Activated T-helper 2 cell treated with anti-CD3 and anti-CD28 coated beads, Interferon-gamma antibody, Interleukin-2, Interleukin-4, amounts not matched to agents 10 μg/mL and 5 μg/mL and 100 μg/mL, durations not matched to agents 14 hours and 24 hours and 36 hours (primary cell): Measurements from ENCODE around the gene PPM1E. TPM values are rescaled to one million over a fixed set of nuclear protein-coding genes. Genes with fewer than 3 reads are reported as not detected.
"Not testable (repeated sequence)": the region's sequence is repeated elsewhere in the genome, so short reads cannot be mapped to it uniquely, and the experiment has no call there.

Source experiments
- DNase-seq: peaks from one replicate; pipeline ENCODE4 v3.0.0; 2021; ENCODE audit warnings: low spot score
- H3K27ac Mint-ChIP-seq: one replicate; pipeline ENCODE4 v1.8.0; 2021; ENCODE audit warnings: mixed read lengths
- H3K27me3 Mint-ChIP-seq: one replicate; pipeline ENCODE4 v1.8.0; 2021; ENCODE audit warnings: low read depth, mixed read lengths
- H3K36me3 Mint-ChIP-seq: one replicate; pipeline ENCODE4 v1.8.0; 2021; ENCODE audit warnings: low read depth, mixed read lengths
- H3K4me1 Mint-ChIP-seq: one replicate; pipeline ENCODE4 v1.8.0; 2021; ENCODE audit warnings: low read depth, mixed read lengths
- H3K4me3 Mint-ChIP-seq: one replicate; pipeline ENCODE4 v1.8.0; 2021; ENCODE audit warnings: low read depth, mild to moderate bottlenecking, moderate library complexity, mixed read lengths
- H3K9me3 Mint-ChIP-seq: one replicate; pipeline ENCODE4 v1.8.0; 2021; ENCODE audit warnings: mixed read lengths
- intact Hi-C: fragments of 100-400 bp; cut with micrococcal nuclease; formaldehyde crosslinking; loops from one replicate; pipeline ENCODE4 v1.15.1; 2023
- total RNA-seq: library from RNA; stranded (reverse); gene quantifications from 2 replicates; pipeline ENCODE4 v1.2.3, GENCODE V29; 2022

The PPM1E gene
- 0.05 TPM in 1 of 2 replicates, not detected in the other for total RNA-seq

DNA sequence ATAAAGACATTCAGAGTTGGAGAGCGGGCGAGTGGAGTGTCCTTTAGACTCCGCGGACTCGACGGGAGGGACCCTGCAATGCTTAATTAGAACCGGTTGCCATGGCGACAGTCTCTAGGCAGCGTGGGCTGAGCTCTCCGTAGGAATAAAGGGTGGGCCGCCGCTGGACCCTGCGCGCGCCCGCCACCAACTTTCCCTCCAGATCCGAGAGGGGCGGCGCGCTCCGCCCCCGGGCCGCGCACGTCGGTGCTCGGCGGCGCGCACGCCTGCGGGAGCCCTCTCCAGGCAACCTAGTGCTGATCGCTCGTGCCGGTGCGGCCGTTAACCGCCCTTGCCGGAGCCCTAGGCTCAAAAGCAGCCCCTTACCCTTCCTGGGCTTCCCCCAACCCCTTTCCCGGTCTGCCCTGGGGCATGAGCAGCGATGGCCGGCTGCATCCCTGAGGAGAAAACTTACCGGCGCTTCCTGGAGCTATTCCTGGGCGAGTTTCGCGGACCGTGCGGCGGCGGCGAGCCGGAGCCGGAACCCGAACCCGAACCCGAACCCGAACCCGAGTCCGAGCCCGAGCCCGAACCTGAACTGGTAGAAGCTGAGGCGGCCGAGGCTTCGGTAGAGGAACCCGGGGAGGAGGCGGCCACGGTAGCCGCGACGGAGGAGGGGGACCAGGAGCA lies at the start of gene PPM1E:
Gene PPM1E (plus strand): TSS at position 278 of the 669 bp plus-strand sequence.
- Mint-ChIP-seq H3K4me3 (peak within 1 kb of the TSS; percentile 91), H3K27ac (no peak within 1 kb of the TSS), H3K27me3 (peaks cover 68% of the 10 kb centered on the region), H3K36me3 (peaks cover 4% of the 10 kb centered on the region), H3K9me3 (no peaks in the 10 kb centered on the region), H3K4me1 (peaks cover 9% of the 10 kb centered on the region)
- intact Hi-C loops: no loop called here
- DNase-seq: peak; percentile 34

DNA sequence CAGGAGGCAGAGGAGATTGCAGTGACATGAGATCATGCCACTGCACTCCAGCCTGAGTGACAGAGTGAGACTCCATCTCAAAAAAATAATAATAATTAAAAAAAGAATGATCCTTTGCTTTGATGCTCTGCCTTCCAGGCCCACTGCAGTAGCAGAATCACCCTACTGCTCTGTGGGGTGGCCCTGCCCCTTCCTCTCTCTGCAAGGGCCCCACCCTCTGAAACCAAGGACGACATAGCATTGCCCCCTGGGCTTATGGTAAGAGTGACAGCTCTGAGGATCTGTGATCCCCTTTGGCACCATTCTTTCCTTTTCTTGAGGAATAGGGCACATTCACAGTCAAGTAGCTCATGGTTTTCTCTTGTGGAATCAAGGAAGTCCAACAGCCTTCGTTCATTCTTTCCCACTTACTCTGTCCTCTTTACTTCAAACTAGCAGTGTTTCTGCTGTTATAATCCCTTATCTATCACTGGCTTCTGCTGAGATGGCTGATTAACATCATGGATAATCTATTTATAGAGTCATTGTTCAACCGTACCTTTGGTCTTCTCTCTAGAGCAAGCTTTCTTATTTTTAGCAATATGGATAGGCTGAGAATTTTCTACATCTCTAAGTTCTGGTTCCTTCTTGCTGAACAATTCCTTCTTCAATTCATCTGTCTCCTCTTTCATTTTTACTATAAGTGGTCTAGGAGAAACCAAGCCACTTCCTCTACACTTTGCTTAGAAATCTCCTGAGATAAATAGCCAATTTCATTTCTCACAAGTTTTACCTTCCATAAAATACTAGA lies 49.1 kb upstream of the PPM1E start:
- peaks cover 52% of the 10 kb centered on the region for H3K36me3 Mint-ChIP-seq
- intact Hi-C loops: no loop called here
- H3K4me3 Mint-ChIP-seq: peak overlapping the region; percentile 10
- peaks cover 35% of the 10 kb centered on the region for H3K4me1 Mint-ChIP-seq
- H3K27ac Mint-ChIP-seq: peak overlapping the region; percentile 75
- H3K9me3 Mint-ChIP-seq: no peaks in the 10 kb centered on the region
- no peak for DNase-seq
- no peaks in the 10 kb centered on the region for H3K27me3 Mint-ChIP-seq

DNA sequence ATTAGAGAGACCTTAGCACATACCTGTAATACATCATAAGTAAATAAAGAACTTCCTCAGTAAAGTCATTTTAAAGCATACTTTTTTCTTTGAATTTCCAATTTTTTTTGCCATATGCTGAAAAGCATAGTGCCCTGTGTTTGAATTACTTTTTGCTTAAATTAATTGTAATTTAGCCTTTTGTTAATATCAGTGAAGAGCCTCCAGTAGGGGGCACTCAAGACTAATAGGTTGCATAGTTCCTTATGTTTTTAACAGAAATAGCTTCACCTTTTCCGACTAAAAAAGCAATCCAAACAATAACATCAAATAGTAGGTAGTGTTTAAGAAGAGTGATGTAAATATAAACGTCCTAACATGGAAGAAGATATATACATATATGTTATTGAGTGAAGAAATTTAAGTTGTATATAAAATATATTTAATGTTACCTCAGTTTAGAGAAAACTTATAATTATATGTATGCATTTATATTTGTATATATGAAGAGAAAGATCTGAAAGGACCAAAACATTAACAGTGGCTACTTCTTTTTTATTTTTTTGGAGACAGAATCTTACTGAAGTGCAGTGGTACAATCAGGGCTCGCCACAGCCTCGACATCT lies 44.6 kb upstream of the PPM1E start:
- Mint-ChIP-seq H3K4me1 (peaks cover 14% of the 10 kb centered on the region), H3K9me3 (no peaks in the 10 kb centered on the region), H3K27me3 (no peaks in the 10 kb centered on the region), H3K4me3 (no peak overlapping the region), H3K36me3 (peaks cover 39% of the 10 kb centered on the region), H3K27ac (no peak overlapping the region)
- intact Hi-C loops: loop anchor here (1.0 kb wide), 1 partner anchor 294 kb away; no protein-coding TSS in a partner anchor
- no peak for DNase-seq

DNA sequence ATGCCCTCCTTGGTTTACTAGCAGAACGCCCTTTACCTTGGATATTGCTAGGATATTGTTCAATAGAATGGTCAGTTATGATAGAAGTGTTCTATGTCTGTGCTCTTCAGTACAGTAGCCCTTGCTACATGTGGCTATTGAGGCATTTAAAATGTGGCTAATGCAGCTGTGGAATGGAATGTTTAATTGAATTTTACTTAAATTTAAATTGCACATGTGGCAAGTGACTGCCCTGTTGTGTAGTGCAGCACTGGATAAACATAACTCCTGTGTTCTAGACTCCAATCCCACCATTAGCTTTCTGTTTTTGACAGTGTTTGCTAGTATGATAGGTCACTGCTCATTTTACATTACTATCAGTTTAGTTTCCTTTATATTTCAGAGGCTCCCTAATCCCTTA lies 33.4 kb upstream of the PPM1E start:
- Mint-ChIP-seq H3K4me1 (no peaks in the 10 kb centered on the region), H3K9me3 (no peaks in the 10 kb centered on the region), H3K27me3 (no peaks in the 10 kb centered on the region), H3K36me3 (peaks cover 40% of the 10 kb centered on the region), H3K4me3 (no peak overlapping the region), H3K27ac (no peak overlapping the region)
- intact Hi-C loops: no loop called here
- DNase-seq: no peak

DNA sequence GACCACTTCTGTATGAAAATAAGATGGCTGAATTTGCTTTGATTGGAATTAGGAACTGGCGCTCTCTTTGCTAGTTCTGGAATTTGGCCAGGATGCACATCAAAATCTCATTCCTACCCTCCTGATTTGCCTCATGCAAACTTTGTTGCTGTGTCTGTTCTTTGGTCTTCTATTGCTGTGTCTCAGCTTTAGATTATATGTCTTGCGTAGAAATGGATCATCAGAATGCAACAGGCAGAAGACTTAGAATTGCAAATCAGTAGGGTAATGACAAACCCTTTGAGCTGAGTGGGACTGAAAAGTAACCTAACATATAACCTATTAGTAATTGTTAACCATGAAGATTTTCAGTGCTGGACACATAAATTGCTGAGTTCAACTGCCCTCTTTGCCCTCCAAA lies 33.0 kb upstream of the PPM1E start:
- H3K9me3 Mint-ChIP-seq: no peaks in the 10 kb centered on the region
- H3K4me3 Mint-ChIP-seq: no peak overlapping the region
- H3K36me3 Mint-ChIP-seq: peaks cover 40% of the 10 kb centered on the region
- intact Hi-C loops: no loop called here
- no peaks in the 10 kb centered on the region for H3K4me1 Mint-ChIP-seq
- no peak overlapping the region for H3K27ac Mint-ChIP-seq
- no peak for DNase-seq
- no peaks in the 10 kb centered on the region for H3K27me3 Mint-ChIP-seq

DNA sequence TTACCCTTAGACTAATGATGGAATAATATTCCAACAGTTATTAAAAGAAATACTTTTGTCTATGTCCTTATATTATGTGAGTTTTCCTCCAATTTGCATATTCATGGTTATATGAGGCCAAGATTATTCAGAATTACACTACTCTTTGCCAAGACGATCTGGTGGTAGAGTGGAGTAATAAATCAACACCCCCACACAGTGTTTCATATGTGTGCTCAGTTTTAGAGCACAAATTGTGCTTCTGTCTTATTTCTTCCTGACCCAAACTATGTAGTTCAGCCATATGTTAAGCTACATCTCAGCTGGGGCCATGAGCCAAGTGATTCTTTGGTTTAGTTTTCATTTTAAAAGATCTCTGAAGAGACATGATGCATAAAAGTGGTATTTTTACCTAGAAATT lies 26.9 kb upstream of the PPM1E start:
- H3K27me3 Mint-ChIP-seq: no peaks in the 10 kb centered on the region
- H3K4me1 Mint-ChIP-seq: no peaks in the 10 kb centered on the region
- H3K9me3 Mint-ChIP-seq: no peaks in the 10 kb centered on the region
- intact Hi-C loops: no loop called here
- peaks cover 23% of the 10 kb centered on the region for H3K36me3 Mint-ChIP-seq
- no peak overlapping the region for H3K27ac Mint-ChIP-seq
- no peak for DNase-seq
- H3K4me3 Mint-ChIP-seq: no peak overlapping the region

DNA sequence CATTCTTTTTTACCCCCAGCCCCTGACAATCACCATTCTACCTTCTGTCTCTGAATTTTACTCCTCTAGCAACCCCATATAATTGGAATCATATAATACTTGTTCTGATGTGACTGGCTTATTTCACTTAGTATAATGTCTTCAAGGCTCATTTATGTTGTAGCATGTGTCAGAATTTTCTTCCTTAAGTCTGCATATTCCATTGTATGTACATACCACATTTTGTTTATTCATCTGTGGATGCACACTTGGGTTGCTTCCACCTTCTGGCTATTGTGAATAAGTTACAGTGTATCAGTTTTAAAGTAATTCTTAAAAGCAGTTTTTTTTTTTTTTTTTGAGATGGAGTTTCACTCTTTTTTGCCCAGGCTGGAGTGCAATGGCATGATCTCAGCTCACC lies 24.7 kb upstream of the PPM1E start:
- H3K36me3 Mint-ChIP-seq: peaks cover 9% of the 10 kb centered on the region
- no peak for DNase-seq
- no peaks in the 10 kb centered on the region for H3K9me3 Mint-ChIP-seq
- intact Hi-C loops: no loop called here
- H3K27ac Mint-ChIP-seq: peak overlapping the region; percentile 4
- no peak overlapping the region for H3K4me3 Mint-ChIP-seq
- no peaks in the 10 kb centered on the region for H3K4me1 Mint-ChIP-seq
- H3K27me3 Mint-ChIP-seq: no peaks in the 10 kb centered on the region

DNA sequence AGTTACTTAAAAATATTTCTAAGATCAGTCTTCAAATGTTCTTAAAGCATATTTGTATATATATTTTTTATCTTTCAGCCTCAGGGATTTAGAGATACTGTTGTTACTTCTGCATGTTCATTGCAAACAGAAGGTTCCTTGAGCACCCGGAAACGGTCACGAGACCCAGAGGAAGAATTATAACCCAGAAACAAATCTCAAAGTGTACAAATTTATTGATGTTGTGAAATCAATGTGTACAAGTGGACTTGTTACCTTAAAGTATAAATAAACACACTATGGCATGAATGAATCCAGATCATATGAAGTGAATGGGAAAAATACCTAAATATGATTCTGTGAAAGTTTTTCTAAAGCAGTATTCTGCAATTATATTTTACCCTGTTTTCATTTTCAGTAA lies 21.6 kb upstream of the PPM1E start:
- Mint-ChIP-seq H3K4me1 (no peaks in the 10 kb centered on the region), H3K27ac (no peak overlapping the region), H3K9me3 (no peaks in the 10 kb centered on the region), H3K27me3 (no peaks in the 10 kb centered on the region), H3K36me3 (peaks cover 5% of the 10 kb centered on the region), H3K4me3 (no peak overlapping the region)
- no peak for DNase-seq
- intact Hi-C loops: no loop called here

DNA sequence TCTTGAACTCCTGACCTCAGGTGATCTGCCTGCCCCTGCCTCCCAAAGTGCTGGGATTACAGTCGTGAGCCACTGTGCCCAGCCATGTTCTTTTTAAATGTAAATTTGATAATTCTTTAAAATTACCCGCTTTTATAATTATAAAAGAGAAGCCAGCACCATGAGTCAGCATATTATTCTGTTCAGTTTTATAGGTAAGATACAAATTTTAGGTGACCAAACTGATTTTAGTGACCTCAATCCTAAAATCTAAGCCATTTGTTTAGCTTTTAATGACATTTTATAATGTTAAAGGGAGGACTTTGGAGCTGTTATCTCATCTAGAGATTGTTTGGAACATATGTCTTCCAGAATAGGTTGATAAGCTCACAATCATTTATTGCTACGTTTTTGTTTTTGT lies 20.8 kb upstream of the PPM1E start:
- DNase-seq: no peak
- no peaks in the 10 kb centered on the region for H3K27me3 Mint-ChIP-seq
- intact Hi-C loops: no loop called here
- no peak overlapping the region for H3K27ac Mint-ChIP-seq
- peaks cover 4% of the 10 kb centered on the region for H3K36me3 Mint-ChIP-seq
- no peaks in the 10 kb centered on the region for H3K9me3 Mint-ChIP-seq
- H3K4me1 Mint-ChIP-seq: no peaks in the 10 kb centered on the region
- H3K4me3 Mint-ChIP-seq: no peak overlapping the region

DNA sequence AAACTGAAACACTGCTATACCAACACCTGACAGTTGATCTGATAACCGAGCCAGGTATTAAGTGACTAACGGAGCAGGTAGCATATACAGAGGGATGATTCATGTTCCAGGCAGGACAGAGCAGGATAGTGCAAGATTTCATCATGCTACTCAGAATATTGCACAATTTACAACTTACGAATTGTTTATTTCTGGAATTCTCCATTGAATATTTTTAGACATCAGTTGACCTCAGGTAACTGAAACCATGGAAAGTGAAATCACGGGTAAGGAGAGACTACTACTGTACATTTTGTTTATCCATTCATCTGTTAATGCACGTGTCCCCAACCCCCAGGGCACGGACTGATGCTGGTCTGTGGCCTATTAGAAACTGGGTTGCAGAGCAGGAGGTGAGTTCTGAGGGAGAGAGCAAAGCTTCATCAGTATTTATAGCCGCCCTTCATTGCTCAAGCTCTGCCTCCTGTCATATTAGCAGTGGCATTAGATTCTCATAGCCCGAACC lies 14.5 kb upstream of the PPM1E start:
- no peak for DNase-seq
- H3K36me3 Mint-ChIP-seq: no peaks in the 10 kb centered on the region

DNA sequence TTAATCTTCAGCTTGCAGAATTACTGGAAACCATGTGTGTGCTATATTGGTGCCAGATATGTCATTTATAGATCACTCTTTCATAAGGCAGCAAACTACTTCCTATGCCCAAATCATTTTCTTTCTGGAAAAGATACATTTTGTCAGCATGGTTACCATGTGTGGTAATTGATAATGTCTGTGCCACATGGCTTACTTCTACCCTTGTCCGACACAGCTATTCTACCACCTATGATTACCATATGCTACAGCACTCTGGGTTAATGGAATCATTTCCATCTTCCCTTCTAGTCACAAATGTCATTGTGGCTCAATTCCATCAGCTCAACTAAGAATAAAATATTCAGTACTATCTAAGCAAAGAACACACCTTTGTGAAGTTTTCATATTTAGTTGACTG lies 8.0 kb upstream of the PPM1E start:
- H3K4me1 Mint-ChIP-seq: no peaks in the 10 kb centered on the region
- no peak overlapping the region for H3K27ac Mint-ChIP-seq
- intact Hi-C loops: no loop called here
- H3K27me3 Mint-ChIP-seq: peaks cover 15% of the 10 kb centered on the region
- DNase-seq: no peak
- no peak overlapping the region for H3K4me3 Mint-ChIP-seq
- H3K36me3 Mint-ChIP-seq: no peaks in the 10 kb centered on the region
- H3K9me3 Mint-ChIP-seq: no peaks in the 10 kb centered on the region

More for the DNA sequence above, 14.5 kb upstream of the PPM1E start:
- Mint-ChIP-seq H3K27me3 (no peaks in the 10 kb centered on the region), H3K27ac (no peak overlapping the region), H3K9me3 (no peaks in the 10 kb centered on the region), H3K4me1 (no peaks in the 10 kb centered on the region), H3K4me3 (no peak overlapping the region)
- intact Hi-C loops: no loop called here

DNA sequence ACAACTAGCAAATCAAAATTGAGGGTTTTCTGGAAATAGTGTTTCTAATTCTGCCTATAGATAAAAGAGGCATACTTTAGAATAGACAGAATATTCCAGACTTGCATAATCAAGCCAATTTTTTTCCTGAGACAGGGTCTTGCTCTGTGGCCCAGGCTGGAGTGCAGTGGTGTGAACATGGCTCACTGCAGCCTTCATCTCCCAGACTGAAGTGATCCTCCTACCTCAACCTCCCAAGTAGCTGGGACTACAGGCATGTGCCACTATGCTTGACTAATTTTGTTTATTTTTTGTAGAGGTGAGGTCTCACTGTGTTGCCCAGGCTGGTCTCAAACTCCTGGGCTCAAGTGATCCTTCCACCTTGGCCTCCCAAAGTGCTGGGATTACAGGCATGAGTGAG lies 6.0 kb upstream of the PPM1E start:
- intact Hi-C loops, H3K36me3 Mint-ChIP-seq, H3K27ac Mint-ChIP-seq, H3K4me1 Mint-ChIP-seq, H3K9me3 Mint-ChIP-seq, DNase-seq, H3K4me3 Mint-ChIP-seq: not testable (repeated sequence)
- H3K27me3 Mint-ChIP-seq: peaks cover 30% of the 10 kb centered on the region

DNA sequence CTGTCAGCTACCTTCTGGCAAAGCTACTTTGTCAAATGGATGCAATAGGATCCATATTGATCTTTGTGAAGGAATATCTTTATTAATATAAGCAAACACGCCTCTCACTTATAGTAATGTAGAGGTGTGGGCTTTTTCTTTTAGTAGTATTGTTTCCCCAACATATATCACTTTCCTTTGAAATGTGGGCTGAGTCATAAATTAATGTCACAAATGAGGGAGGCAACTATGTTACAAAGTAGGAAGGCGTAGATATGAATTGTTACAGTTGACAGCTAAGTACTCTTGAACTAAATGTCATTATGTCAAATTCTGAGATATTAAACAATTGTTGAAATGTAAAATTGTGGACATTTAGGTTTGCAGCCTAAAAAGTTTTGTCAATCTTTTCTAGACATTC lies 2.6 kb upstream of the PPM1E start:
- Mint-ChIP-seq H3K27ac (no peak overlapping the region), H3K4me3 (no peak overlapping the region), H3K36me3 (peaks cover 4% of the 10 kb centered on the region), H3K27me3 (peaks cover 53% of the 10 kb centered on the region), H3K4me1 (peaks cover 9% of the 10 kb centered on the region), H3K9me3 (no peaks in the 10 kb centered on the region)
- intact Hi-C loops: no loop called here
- no peak for DNase-seq
